ENCODE measurements around the gene SORCS2.

- TF ChIP-seq, protein P1, sequence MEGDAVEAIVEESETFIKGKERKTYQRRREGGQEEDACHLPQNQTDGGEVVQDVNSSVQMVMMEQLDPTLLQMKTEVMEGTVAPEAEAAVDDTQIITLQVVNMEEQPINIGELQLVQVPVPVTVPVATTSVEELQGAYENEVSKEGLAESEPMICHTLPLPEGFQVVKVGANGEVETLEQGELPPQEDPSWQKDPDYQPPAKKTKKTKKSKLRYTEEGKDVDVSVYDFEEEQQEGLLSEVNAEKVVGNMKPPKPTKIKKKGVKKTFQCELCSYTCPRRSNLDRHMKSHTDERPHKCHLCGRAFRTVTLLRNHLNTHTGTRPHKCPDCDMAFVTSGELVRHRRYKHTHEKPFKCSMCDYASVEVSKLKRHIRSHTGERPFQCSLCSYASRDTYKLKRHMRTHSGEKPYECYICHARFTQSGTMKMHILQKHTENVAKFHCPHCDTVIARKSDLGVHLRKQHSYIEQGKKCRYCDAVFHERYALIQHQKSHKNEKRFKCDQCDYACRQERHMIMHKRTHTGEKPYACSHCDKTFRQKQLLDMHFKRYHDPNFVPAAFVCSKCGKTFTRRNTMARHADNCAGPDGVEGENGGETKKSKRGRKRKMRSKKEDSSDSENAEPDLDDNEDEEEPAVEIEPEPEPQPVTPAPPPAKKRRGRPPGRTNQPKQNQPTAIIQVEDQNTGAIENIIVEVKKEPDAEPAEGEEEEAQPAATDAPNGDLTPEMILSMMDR (IDR thresholded peaks at IDR 0.05; ENCODE audit: low read depth, low read length) = no peak
- TF ChIP-seq EZH2phosphoT487 (IDR thresholded peaks at IDR 0.05; ENCODE audit: low read depth) = no peak
Measured at GRCh38 chr4:7289589-7289988, 97.3 kb downstream of the SORCS2 start.
